ENCODE data around the gene RGS7.
"Not testable (repeated sequence)": the region's sequence is repeated elsewhere in the genome, so short reads cannot be mapped to it uniquely, and the experiment has no call there.

Gene RGS7

DNA sequence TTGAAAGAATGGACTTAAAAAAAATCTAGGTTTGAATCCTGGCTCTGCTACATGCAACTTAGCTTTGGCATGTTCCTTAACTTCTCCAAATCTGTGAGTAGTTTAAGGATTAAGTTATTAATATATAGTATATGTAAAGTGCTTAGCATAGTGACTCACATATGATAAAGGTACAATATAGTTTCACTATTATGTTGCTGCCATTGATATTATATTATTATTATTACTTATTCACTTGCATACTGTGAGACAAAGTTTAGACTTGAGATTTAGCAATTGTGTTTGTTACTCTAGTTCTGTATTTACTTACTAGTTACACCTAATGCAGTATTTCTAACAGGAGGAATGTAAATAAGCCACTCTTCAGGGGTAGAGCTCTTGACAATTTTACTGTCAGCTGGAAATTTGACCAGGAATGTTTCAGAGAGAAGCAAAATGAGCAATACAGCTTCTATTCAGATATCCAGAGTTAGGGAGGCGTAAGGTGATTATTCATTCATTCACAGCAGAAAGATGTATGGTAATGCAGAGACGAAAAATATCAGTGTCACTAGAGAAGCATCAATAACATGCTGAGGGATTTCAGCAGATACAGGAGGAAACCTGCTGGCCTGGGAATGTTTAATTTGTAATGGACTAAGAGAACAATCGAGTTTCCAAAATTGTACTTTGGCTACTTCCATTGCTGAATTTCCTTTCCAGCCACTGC lies 25.5 kb downstream of the RGS7 start:
- no peak for DNase-seq

DNA sequence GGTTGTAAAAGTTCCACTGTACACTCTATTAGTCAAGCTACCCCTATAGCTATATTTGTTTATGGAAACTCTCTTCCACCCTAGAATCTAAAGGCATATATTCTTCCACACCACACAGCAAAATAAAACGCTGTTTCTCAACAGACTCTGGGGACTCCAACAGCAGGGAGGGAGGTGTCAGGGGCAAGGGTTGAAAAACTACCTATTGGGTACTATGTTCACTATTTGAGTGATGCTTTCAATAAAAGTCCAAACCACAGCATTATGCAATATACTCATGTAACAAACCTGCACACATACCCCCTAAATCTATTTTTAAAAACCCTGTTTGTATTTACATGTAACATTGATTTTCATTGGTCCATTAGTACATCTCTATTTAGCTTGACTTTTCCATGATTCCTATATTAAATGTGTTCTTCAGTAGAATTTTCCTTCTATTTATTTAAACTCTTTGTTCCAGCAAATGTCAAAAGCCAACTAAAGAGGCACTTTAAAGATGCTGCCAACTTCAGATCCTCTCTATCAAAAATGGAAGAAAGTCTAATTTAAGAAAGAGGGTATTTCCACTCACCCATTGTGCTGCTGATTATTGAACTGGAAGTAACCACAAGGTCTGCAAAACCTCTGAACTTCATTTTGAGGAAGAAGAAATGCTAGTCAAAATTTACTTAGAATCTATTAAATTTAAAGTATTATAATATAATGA lies 26.2 kb downstream of the RGS7 start:
- DNase-seq = no peak

DNA sequence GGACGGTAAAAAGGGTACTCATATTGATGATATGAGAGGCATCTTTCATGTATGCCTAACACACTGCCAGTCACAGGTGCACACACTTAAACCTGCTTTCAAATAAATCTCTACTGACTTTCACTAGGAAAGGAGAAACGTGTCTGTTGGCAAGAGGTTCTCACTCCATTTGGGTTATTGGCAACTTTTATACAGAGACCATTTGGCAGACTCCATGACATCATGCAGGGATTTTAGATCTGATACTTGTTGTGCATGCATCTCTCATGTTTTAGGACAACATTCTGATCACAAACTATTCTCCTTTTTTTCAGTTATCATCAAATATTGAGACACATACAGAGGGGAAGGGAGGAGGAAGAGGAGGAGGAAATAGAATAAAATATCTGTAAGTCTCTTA lies 31.5 kb downstream of the RGS7 start:
- no peak for DNase-seq

DNA sequence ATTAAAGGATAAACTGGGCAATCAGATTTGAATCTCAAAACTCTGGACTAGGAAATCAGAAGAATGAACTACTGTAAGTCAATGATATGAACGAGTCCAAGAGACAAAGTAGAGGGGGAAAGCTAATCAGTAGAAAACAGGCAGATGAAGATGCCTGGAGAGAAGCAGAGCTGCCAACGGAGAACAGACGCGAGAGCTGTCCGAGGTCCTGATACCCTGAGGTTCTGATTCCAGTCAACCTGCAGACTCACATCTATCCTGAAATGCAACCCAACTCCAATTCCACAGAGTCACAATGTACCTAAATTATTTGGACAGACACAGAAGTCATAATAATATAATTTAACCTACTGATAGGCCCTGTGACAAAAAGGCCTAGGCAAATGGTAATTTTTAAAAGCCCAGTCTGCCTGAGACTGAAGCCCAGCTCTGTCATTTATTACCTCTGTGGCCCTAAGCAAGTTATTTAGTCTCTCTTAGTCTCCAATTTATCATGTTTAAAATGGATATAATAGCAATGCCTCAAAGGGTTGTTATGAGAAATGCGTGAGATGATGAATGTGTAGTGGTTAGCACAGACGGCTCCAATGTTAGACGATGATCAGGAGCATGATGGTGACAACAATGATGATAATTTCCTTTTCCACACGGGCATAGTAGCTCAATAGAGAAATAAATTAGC lies 33.4 kb downstream of the RGS7 start:
- DNase-seq = no peak

DNA sequence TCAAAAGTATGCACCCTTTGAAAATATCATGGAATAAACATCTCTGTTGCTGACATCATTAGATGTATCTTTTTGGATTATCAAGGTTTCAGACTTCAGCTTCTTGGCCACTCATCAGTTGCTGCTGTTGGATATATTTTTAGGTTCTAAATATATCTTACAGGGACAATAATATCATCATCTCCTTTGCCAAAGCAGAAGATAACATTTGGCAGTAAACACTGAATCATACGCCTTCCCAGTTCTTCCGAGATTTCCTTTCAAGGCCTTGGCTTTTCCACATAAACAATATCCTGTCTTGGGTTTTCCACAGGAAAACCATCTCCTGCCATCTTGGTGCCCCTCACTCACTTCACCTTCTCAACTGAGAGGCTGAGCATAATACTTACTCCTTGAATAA lies 39.3 kb downstream of the RGS7 start:
- no peak for DNase-seq

DNA sequence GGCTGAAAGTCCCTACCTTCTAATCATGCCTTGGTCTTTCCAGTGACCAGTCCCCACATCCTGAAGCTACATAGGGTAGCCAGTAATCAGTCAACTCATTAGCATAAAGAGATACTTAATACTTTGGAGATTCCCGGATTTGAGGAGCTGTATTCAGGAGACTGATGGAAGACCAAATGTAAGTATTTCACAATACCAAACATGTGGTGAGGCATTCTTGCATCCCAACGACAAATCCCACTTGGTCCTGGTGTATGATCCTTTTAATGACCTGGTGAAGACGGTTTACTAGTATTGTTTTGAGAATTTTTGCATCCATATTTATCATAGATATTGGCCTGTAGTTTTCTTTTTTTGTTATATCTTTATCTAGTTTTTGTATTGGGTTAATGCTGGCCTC lies 40.6 kb downstream of the RGS7 start:
- DNase-seq = no peak

DNA sequence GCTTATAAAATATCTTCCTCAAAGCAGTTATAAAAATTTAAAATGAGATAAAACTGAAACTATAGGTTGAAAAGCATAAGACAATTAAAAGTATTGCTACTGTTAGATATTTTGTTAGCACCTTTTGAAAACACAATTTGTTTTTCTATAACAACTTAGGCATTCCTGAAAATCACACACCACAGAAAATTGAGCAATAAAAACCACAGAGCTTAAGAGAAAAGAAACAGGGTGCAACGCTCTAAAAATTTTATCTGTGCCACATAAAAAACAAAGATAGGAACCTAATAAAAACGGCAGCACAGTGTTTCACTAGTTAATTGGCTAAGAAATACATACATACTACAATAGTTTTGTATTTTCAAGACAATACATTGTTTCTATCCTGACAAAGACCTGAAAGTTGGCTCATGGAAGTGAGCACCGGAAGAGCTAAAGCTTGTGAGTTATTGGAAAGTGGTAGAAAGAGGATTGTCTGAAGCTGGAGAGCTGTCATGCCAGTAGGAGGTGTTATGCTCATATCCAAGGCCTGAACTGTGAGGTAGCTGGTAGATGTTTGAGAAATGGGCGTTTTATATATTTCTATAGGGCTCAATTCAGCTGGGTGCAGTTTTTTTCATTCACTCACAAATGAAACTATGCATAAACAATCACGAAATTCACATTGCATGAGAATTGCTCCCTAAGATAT lies 45.8 kb downstream of the RGS7 start:
- DNase-seq = no peak

DNA sequence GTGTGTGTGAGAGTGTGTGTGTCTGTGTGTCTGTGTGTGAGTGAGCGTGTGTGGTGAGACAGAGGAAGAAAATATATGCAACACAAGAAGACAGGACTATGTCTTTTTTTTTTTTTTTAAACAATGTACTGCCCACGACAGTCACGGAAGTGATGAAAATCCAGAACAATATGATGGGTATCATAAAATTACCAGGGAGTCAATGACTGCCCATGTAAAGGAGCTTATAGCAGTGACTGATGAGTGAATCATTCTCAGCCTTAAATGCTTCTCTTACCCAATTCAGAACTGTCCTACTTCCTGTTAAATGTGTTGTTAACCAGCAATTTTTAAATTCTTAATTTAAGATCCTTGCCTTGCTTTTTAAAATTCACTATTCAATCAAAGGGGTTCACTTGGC lies 46.6 kb downstream of the RGS7 start:
- DNase-seq = no peak

DNA sequence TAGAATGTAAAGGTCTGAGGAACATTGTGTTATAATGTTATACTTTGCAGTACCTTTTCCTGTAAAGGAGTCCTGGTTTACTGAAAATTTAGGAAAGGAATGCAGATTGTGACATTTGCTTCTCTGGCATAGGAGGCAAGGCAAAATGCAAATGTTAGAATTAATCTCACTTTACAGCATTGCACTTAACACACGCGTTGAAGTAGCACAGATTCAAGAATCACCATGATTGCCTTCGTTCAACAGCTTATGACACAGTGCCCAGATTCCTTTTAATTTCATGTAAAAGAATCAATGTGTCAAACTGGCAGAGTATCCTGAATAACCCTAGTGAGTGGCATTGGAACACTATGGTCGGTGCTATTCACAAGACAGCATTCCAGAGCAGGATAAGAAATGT lies 47.4 kb downstream of the RGS7 start:
- DNase-seq = no peak

DNA sequence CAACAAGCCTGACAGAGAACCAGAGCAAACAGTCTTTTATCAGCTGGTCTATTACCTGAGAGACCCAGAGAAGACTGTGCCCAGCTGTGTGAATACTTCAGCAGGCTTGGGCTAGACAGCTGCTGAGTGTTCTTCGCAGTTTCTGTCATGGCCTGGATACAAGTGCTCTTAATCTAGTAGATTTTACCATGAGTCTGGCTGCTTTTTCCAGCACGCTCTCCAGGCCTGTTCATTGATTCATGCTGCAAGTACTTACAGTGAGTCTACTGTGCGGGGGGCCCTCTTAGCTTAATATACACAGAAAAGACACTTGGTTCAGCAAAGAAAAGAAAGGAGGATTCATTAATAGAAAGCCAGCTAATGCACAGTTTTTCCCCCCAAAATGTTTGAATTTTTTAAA lies 48.5 kb downstream of the RGS7 start:
- no peak for DNase-seq

DNA sequence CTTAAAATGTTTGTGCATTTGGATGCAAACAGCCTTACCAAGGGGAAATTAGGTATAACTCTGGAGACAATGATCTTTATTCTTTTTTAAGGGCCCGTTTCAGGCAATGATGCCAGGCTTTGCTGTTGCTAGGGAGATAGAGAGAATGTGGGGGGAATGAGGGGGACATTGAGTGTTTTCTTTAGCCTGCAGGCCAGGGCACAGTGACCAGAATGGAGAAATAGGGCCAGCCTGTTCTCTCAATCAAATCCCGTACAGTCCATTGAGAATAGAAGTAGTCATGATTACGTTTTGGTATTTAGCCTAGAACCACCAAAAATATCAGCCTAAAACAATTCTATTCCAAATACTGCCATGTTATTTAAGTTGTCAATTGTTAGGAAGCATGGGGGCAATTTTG lies 49.0 kb downstream of the RGS7 start:
- DNase-seq = no peak

DNA sequence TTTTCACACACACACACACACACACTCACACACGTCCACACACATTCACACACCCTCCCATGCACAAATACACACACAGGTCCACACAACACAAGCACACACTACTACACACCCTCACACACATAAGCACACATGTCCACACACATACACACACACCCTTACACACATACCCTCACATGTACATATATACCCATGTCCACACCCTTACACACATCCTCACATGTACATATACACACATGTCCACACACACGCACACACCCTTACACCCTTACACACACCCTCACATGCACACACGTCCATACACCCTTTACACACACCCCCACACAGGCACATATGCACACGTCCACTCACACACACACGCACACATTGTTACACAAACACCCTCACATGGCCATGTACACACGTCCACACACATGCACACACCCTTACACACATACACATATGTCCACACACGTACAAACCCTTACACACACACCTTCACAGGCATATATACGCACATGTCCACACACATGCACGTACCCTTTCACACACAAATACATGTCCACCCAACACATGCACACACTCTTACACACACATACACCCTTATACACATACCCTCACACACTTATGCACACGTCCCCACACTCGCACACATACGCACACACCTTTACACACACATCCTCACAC lies 50.7 kb downstream of the RGS7 start:
- DNase-seq = no peak

DNA sequence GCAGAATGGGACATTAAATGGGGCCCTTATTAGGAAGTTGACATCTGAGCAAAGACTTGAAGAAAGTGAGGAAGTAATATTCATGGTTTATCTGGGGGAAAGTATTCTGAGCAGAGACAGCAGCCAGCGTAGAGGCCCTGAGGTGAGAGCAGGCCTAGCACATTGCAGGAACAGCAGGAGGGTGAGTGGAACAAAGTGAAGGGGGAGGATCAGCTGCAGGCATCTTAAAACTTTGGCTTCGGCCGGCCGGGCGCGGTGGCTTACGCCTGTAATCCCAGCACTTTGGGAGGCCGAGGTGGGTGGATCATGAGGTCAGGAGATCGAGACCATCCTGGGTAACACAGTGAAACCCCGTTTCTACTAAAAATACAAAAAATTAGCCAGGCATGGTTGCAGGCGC lies 55.0 kb downstream of the RGS7 start:
- not testable (repeated sequence) for DNase-seq

DNA sequence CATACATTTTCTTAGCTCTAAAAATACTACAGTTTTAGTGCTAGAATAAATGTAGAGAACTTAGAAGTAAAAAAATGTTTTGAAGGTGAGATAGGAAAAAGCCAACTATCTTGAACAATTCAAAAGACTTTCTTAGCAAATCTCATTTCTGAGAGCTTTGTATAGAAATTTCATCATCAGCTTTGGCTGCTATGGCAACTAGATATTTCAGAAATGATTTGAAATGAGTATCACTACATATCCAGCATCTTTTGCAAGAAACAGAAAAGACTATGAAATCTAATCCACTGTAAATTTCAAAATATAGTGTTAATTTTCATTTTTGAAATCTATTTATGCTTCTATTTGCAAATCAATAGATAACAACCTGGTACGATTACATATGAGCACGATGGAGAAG lies 57.7 kb downstream of the RGS7 start:
- DNase-seq = no peak

DNA sequence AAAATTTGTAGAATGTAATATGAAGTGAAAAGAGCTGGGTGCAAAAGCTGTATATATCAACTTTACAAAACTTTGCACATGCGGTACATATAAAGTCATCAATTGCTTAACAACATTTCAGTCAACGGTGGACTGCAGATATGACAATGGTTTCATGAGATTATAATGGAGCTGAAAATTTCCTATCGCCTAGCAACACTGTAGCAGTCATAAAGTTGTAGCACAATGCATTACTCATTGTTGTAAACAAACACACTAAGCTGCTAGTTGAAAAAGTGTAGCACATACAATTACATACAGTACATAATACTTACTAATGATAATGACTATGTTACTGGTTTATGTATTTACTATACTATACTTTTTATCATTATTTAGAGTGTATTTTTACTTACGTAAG lies 64.0 kb downstream of the RGS7 start:
- DNase-seq = no peak

DNA sequence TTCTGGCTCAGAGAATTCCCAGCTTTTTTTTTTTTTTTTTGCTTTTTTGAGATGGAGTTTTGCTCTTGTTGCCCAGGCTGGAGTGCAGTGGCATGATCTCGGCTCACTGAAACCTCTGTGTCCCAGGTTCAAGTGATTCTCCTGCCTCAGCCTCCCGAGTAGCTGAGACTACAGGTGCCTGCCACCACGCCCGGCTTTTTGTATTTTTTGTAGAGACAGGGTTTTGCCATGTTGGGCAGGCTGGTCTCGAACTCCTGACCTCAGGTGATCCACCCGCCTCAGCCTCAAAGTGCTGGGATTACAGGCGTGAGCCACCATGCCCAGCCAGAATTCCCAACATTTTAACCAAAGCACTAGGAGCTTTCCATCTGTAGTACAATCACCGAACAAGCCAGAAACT lies 65.5 kb downstream of the RGS7 start:
- DNase-seq = not testable (repeated sequence)

DNA sequence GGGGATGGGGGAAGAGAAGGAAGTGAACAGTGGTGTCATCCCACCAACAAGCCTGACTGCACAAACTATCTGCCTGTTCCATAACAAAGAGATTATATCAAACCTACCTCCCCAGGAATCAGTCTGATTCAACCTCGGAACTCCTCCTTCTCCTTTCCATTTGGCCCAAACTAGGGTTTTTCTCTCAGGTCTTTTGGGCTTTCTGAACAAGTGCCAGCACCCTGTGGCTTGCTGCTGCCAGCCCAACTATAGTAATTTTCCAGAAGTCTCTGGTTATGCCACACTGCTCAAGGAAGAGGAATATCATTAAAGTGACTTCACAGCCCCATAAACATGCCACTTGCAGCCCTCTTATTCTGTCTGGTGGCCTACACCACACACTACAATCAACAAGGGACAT lies 70.5 kb downstream of the RGS7 start:
- DNase-seq = no peak

DNA sequence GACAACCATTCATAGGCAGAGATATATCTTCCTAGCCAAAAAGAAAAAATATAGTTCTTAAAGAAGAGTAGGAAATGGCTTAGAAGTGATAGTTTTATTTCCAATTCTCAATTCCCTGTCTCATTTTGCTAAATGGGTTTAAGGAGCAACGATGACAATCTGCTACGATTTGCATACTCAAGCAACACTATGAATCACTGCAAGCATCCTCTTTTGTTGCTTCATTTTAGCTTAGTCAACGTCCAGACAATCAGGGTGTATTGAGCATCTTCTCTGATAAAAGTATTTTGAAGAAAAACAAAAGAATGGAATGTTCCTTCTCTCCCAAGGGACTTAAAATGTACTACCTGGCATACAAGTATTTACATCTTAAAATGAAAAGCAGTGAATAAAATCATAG lies 80.6 kb downstream of the RGS7 start:
- DNase-seq = no peak

DNA sequence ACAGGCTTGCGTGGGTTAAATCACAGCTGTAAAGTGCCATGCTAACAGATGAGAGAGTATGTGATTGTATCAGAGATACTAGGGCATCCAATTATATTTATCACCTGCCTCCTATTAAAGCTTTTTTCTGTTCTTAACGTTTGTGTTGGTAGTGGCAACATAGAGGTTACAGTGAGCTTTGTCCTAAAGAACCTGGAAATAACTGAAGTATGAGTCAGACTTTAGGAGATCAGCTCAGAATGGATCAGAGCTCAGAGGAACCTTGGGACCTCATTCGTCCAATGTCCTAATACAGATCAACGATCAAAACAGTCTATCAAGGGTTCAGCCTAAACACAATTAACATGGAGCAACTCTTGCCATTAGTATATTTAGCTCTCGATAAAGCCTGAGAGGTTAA lies 81.0 kb downstream of the RGS7 start:
- no peak for DNase-seq

DNA sequence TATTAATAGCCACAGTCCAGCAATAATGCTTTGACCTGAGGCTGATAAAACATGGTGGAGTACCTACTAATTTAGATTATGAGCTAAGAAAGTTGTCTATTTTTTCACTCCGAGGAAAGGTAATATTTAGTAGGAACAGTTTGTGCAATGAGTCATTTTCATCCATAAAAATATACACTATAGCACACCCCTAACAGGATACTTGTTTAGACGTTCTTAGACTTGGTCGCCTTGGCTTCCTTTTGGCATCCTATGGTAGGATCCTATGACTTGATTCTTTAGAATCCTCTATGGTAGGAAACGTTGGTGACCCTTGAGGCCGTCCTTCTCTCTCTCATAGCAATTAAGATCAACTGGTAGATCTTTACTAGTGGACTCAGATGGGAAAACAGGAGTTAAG lies 81.8 kb downstream of the RGS7 start:
- DNase-seq = no peak

DNA sequence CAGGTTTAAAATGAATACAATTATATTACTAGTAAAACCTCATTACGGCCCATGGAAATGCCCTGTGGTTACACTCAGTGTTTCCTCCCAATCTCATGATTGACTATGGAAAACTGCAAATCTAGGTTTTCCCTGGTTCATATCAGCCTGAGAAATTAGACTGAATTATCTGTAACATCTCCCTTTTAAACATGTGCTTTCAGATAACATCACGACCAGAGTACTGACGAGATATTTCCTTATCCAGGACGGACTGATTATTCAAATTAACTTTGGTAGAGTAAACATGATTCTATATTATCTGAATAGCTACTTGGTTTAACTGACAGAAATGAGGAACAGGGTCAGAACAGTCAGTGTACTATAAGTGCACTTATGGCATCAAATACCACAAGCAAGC lies 82.3 kb downstream of the RGS7 start:
- no peak for DNase-seq

DNA sequence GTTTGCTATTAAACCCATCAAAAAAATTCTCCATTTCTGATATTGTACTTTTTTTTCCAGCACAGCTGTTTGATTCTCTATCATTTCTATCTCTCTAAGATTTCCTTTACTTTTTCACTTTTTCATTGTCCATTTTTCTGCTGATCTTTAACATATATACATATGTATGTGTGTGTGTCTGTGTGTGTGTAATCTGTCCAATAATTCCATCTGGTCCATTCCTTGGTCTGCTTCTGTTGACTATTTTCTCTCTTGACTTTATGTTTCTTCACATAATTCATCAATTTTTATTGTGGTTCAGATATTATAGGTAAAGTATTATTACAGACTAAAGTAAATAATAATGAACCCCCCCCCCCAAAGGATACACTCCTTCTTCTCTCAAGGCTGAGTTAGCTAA lies 84.2 kb downstream of the RGS7 start:
- DNase-seq = no peak

DNA sequence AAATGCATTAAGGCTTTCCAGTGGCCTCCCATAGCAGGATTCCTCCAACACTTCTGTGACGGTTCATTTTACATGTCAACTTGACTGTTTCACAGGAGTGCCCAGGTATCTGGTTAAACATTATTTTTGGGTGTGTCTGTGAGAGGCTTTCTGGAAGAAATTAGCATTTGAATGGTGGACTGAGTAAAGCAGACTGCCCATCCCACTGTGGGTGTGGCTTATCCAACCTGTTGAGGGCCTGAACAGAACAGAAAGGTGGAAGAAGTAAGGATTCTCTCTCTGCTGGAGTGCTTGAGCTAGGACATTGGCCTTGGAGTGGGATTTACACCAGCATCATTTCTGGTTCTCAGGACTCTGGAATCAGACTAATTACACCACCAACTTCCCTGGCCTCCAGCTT lies 85.6 kb downstream of the RGS7 start:
- no peak for DNase-seq

Data from stimulated activated CD4-positive, alpha-beta T cell treated with anti-CD3 and anti-CD28 coated beads, Interleukin-4, amount 100 ng/mL, for 1 hour (primary cell).